HFF-Myc (cell line): Measurements from ENCODE around the gene LRP2BP.

Source experiments
- DNase-seq: peaks from one replicate; pipeline ENCODE4 v3.0.0-alpha.2; 2011; ENCODE audit warnings: low read depth; ENCODE audit errors: extremely low read depth
- H3K4me3 ChIP-seq: replicated peaks from 2 replicates; pipeline ENCODE4 v1.5.1; 2011; ENCODE audit warnings: low read depth, mild to moderate bottlenecking, control low read depth, low read length
- CTCF ChIP-seq: IDR thresholded peaks from 2 replicates; pipeline ENCODE4 v1.5.1; 2012; ENCODE audit warnings: mild to moderate bottlenecking, low read depth, low read length, control low read depth; ENCODE audit errors: missing control alignments

The LRP2BP gene

DNA sequence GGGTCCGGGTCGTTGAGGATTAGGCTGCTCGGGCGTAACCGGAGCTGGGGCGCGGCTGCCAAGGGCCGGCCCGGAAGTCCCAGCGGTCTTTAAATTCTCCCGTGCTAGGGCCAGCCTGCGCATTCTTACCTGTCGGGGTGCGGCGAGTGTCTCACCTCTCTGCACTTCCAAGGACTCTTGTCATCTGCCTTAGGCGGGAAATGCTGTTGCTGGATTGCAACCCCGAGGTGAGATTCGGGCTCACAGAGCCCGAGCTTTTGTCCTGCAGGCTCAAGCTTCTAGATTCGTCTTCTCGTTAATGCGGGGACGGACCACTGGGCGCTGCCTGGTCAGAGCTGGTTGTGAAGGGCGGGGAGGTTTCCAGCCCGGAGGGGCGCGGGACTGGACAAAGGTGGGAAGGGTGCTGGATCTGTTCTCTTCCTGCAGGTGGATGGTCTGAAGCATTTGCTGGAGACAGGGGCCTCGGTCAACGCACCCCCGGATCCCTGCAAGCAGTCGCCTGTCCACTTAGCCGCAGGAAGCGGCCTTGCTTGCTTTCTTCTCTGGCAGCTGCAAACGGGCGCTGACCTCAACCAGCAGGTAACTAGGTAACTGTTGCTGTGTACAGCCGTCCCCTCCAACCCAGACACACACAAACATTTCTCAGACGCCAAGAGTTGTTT, 1.1 kb upstream of the LRP2BP start, which contains the start of gene ANKRD37:
ANKRD37 (plus strand) TSS at position 118 of the 662 bp plus-strand sequence; CDS start at position 201, 83 bp downstream.
- no peak for TF ChIP-seq CTCF
- no peak for DNase-seq
- H3K4me3 ChIP-seq = peak within 1 kb of the TSS; percentile 64

GRCh38 chr4:185395956-185396723, 416 bp upstream of the LRP2BP start:
- DNase-seq = peak; percentile 82
- H3K4me3 ChIP-seq = peak overlapping the region; percentile 64
- no peak for TF ChIP-seq CTCF

GRCh38 chr4:185394568-185395237, 1.0 kb downstream of the LRP2BP start:
- TF ChIP-seq CTCF = no peak
- no peak for DNase-seq
- peak overlapping the region; percentile 64 for H3K4me3 ChIP-seq

- DNase-seq = no peak
- TF ChIP-seq CTCF = no peak
- H3K4me3 ChIP-seq = no peak overlapping the region
These were observed 3.6 kb downstream of the LRP2BP start for GRCh38 chr4:185392156-185392555.

- no peak for TF ChIP-seq CTCF
- no peak overlapping the region for H3K4me3 ChIP-seq
- no peak for DNase-seq
These were observed 4.8 kb downstream of the LRP2BP start for GRCh38 chr4:185390941-185391340.

DNA sequence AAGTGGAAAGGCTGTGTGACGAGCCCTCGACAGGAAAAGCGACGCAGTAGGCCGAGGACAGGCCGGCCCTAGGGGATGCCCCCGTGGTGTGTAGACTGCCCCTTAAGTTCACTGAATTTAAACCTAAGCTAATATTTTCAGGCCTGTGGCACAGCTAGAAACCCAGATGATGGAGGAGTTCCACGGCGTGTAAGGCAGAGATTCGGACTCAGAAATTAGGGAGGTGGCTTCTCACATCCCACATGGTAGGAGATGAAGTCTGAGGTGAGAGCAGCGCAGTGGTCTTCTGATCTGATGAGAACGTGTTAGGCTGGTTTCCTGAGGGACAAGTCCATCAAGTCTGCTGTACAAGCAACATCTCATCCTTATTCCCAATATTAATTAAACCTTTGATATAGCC, 7.8 kb downstream of the LRP2BP start:
- TF ChIP-seq CTCF = no peak
- no peak for DNase-seq
- H3K4me3 ChIP-seq = no peak overlapping the region
